ENCODE results near the gene PRR9.
"Not testable (repeated sequence)": the region's sequence is repeated elsewhere in the genome, so short reads cannot be mapped to it uniquely, and the experiment has no call there.

The PRR9 gene

DNA sequence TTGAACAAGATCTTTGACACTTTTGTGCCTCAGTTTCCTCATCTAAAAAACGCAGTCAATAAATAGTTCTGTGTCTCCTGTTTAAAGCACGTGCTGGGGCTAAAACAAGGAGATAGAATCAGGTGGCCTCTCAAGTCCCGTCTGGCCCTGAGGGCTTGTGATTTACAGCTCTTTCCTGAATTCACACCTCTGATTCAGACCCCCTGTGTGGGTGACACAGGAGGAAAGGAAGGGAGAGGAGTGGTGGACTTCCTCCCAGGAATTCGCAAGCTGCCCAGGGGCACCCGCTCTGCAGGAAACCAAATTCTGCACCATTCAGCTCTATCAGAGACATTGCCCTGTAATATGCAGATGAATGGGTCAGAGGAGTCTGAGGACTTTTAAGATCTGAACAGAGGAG is 5.2 kb upstream of the PRR9 start:
- in situ Hi-C loops (cut with HindIII; ENCODE audit: low pct_unique_long_range_greater_than_20kb, low sequenced_read_pairs): no loop called here
- DNase-seq (ENCODE audit: low read depth in 1 of 2, low spot score in 1 of 2): no peak

DNA sequence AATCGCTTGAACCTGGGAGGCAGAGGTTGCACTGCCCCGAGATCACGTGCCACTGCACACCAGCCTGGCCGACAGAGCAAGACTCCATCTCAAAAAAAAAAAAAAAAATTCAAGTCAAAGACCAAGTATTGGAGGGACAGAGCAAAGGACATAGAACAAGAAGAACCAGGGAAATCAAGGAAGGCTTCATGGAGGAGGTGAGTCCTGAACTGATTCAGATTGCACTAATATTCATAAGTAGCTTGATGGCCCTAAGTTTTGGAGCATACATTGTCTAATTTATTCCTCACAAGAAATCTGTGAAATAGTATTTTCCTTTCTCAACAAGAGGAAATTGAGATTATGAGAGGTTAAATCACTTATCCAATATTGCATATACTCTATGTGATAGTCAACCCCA is 3.9 kb upstream of the PRR9 start:
- no peak for TF ChIP-seq JUND (IDR thresholded peaks at IDR 0.05; ENCODE audit: low read depth)
- DNase-seq (ENCODE audit: low read depth in 1 of 2, low spot score in 1 of 2): no peak
- in situ Hi-C loops (cut with HindIII; ENCODE audit: low pct_unique_long_range_greater_than_20kb, low sequenced_read_pairs): no loop called here

More for the DNA sequence above, 5.2 kb upstream of the PRR9 start:
- TF ChIP-seq JUND (IDR thresholded peaks at IDR 0.05; ENCODE audit: low read depth): no peak

DNA sequence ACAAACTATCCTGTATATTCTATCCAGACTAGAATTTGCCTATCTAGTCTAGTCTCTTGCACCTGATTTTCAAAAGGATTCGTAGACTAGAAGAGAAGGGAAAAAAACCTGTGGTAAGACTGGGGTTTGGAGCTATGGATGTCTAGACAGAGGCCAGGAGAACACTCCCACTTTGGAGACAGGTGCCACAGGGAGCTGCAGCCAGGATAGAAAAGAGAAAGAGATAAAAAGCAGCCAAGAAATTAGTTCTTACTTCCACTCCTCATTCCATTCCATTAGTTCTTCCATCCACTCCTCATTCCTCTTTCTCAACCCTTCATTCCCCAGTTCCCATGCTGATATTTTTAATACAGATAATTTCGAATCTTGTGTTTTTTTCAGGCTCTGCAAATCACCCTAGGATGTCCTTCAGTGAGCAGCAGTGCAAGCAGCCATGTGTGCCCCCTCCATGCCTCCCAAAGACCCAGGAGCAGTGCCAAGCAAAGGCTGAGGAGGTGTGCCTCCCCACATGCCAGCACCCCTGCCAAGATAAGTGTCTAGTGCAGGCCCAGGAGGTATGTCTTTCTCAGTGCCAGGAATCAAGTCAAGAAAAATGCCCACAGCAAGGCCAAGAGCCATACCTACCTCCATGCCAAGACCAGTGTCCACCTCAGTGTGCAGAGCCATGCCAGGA is 496 bp downstream of the PRR9 start:
- in situ Hi-C loops (cut with HindIII; ENCODE audit: low pct_unique_long_range_greater_than_20kb, low sequenced_read_pairs): no loop called here
- DNase-seq (ENCODE audit: low read depth in 1 of 2, low spot score in 1 of 2): no peak
- no peak for TF ChIP-seq JUND (IDR thresholded peaks at IDR 0.05; ENCODE audit: low read depth)

DNA sequence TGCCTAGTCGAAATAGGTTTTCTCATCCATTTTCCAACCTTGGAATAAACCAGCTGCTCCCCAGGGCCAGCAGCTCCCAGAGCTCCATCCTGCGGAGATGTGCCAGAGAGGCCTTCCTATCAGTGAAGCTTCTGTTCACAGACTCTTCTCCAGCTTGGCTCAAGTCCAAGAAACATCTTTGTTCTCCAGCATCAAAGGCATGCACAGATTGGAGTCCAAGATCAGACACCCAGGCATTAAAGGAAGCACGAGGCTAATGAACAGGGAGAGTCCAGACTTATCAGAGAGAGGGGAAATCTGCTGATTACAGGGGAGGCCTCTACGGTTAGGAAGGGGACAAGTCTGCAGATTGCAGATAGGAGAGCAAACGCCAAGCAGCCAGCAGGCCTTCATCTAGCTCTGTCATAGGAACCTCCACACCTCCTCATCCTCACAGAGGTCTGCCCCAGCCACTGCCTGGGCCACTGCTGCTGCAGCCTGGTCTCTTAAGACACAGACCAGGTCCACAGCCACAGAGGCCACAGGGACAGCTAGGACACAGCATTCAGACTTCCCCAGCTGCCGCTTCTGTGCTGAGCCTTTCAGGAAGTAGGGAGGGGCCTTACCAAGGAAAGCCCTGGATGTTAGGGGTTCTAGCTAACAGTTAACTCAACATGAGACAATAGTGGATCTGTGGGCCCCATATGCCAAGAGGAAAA is 3.4 kb downstream of the PRR9 start:
- no peak for DNase-seq (ENCODE audit: low read depth in 1 of 2, low spot score in 1 of 2)
- no peak for TF ChIP-seq JUND (IDR thresholded peaks at IDR 0.05; ENCODE audit: low read depth)
- in situ Hi-C loops (cut with HindIII; ENCODE audit: low pct_unique_long_range_greater_than_20kb, low sequenced_read_pairs): no loop called here

DNA sequence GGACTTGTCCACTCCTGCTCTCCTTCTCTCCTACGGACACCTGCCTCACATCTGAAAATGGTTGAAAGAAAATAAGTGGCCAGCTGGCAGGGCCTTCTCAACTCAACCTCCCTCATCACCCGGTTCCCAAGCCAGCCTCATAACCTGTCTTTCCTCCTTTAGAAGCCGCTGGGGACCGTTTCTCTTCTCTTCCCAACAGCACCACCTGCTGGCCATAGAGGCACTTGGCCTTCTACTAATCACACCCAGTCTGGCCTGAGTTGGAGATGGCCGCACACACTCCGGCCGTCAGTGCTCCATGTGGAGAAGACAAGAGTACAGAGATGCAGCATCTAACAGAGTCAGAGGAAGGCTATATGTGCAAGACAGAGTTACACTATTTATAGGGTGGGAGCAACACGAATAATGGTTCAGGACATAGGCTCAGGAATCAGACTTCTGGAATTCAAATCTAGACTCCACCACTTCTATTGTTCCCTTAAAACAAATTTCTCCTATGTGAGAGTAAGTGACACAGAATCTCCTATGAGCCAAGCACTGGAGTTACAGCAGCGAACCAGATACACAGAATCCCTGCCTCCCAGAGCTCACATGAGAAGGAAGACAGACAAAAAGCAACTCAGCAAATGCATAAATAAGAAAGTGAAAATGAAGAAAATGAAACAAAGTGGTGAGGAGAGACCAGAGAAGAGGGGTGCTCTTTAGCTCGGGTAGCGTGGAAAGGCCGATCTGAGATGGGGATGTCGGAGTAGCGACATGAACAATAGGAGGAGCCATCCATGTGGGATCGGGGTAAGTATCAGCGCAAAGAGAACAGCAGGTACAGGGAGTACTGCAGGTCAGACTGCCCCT is 5.9 kb downstream of the PRR9 start:
- peak; percentile 39 to 88 for DNase-seq (ENCODE audit: low read depth in 1 of 2, low spot score in 1 of 2)
- in situ Hi-C loops (cut with HindIII; ENCODE audit: low pct_unique_long_range_greater_than_20kb, low sequenced_read_pairs): not testable (repeated sequence)

DNA sequence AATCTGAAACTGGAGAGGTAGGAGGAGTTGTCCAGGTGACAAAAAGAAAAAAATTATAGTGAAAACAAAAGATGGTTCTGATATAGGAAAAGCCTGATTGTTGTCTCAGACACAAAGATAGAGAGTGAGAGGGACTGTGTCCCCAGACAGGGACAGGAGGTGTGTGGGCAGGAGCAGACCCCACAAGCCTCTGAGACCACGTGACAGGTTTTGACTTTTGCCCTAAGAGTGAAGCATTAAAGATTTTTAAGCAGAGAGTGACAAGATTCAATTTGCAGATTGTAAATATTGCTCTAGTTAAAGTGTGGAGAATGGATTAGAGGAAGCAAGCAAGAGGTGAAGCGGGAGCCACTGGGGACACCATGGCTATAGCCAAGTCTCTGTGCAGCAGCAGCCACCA is 10.4 kb downstream of the PRR9 start:
- DNase-seq (ENCODE audit: low read depth in 1 of 2, low spot score in 1 of 2): no peak
- in situ Hi-C loops (cut with HindIII; ENCODE audit: low pct_unique_long_range_greater_than_20kb, low sequenced_read_pairs): no loop called here
- TF ChIP-seq JUND (IDR thresholded peaks at IDR 0.05; ENCODE audit: low read depth): no peak

DNA sequence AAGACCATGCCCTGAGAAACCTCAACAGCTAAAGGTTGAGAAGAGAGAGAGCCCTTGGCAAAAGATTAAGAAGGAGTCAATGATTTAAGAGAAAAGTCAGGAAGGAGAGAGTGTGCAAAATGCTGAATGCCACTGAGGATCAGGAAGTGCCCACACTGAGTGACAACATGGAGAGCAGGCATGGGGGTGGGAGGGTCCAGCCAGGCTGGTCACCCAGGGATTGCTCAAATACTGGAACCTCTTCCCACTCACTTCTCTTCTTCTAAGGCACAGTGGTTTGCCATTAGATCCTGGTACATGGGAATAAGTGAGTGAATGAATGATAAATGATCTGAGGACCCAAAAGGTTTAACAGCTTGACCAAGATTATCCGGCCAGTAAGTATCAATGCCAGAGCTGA is 11.1 kb downstream of the PRR9 start:
- in situ Hi-C loops (cut with HindIII; ENCODE audit: low pct_unique_long_range_greater_than_20kb, low sequenced_read_pairs): no loop called here
- no peak for TF ChIP-seq JUND (IDR thresholded peaks at IDR 0.05; ENCODE audit: low read depth)
- DNase-seq (ENCODE audit: low read depth in 1 of 2, low spot score in 1 of 2): no peak

DNA sequence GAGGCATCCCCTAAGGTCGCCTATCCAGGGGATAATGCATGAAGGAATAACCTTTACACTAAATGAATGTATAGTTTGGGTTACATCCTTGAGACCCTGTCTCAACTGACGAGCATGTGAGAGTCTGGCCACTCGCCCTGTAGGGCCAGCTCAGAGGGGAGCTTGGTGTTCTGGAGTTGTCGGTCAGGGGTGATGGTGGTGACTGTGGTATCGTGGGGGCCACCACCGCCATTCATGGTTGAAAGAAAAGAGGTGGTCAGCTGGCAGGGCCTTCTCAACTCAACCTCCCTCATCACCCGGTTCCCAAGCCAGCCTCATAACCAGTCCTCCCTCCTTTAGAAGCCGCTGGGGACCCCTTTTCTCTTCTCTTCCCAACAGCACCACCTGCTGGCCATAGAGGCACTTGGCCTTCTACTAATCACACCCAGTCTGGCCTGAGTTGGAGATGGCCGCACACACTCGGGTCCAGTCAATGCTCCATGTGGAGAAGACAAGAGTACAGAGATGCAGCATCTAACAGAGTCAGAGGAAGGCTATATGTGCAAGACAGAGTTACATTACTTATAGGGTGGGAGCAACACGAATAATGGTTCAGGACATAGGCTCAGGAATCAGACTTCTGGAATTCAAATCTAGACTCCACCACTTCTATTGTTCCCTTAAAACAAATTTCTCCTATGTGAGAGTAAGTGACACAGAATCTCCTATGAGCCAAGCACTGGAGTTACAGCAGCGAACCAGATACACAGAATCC is 11.9 kb downstream of the PRR9 start:
- in situ Hi-C loops (cut with HindIII; ENCODE audit: low pct_unique_long_range_greater_than_20kb, low sequenced_read_pairs); DNase-seq (ENCODE audit: low read depth in 1 of 2, low spot score in 1 of 2): not testable (repeated sequence)

DNA sequence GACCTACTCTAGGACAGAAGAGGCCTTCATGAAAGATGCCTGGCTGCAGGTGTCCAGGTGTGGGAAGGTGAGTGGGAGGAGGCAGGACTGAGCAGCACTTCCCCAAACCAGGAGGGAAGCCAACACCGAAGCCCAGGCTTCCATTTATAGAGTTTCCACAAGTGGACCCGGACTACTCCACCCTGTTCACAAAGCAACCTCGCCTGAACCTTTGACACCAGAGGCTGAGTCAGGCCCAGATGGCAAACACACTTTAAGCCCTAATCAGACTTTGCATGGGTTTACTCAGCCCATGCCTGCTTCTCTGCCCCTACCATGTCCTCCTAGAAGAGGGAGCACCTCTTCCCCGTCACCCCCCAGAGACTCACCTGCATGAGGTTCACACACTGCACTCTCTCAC is 14.0 kb downstream of the PRR9 start:
- no peak for DNase-seq (ENCODE audit: low read depth in 1 of 2, low spot score in 1 of 2)
- TF ChIP-seq JUND (IDR thresholded peaks at IDR 0.05; ENCODE audit: low read depth): no peak
- in situ Hi-C loops (cut with HindIII; ENCODE audit: low pct_unique_long_range_greater_than_20kb, low sequenced_read_pairs): no loop called here

DNA sequence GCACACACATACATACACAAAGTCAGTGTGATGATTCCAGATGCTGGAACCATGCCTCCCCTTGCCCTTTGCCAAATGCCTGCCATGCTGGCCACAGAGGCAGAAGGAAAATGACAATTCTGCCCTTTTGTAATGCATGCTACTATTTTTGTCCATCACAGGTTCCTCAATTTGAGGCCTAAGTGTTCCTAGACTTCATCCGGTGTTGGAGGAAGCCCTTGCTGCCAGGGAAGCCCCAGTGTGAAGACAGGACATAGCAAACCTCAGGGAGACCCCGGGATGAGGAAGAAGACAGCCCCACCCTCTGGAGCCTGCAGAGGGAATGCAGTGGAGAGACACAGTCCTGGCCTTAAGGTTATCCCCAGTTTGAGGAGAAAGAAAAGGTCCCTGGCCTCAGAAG is 14.4 kb downstream of the PRR9 start:
- DNase-seq (ENCODE audit: low read depth in 1 of 2, low spot score in 1 of 2): no peak
- no peak for TF ChIP-seq JUND (IDR thresholded peaks at IDR 0.05; ENCODE audit: low read depth)
- in situ Hi-C loops (cut with HindIII; ENCODE audit: low pct_unique_long_range_greater_than_20kb, low sequenced_read_pairs): no loop called here

DNA sequence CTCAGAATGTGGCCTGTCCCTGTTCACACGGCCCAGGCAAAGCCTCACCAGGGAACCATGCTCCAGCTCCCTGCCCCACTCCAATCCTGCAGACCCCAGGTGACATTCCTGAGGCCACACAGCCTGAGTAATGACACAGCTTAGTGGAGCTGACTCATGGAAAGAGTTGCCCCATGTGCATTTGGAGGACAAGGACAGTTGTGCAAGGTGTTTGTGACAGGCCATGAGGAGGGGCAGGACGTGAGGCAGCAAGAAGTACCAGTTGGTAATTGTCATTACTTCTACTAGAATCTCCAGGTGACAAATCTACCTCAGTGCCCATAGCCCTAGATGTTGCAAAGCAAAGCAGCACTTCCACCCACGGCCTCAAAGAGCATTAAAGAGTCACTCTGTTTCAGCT is 15.2 kb downstream of the PRR9 start:
- DNase-seq (ENCODE audit: low read depth in 1 of 2, low spot score in 1 of 2): no peak
- no peak for TF ChIP-seq JUND (IDR thresholded peaks at IDR 0.05; ENCODE audit: low read depth)
- in situ Hi-C loops (cut with HindIII; ENCODE audit: low pct_unique_long_range_greater_than_20kb, low sequenced_read_pairs): no loop called here

DNA sequence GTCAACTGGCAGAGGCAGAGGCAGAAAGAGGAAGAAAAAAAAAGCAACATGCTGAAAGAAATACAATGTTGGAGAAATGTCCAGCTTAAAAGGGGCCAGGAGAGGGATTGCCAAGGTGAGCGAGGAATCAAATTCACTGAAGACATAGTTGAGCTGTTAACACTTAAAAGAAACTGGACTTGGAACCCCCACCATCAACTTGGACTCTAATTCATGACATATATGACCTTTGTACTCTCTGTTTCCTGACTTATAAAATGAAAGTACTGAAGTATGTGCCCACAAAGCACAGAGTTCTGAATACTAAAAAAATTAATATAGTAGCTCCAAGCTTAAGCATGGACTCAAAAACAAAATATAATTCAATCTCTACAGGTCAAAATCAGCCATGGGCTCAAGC is 16.1 kb downstream of the PRR9 start:
- DNase-seq (ENCODE audit: low read depth in 1 of 2, low spot score in 1 of 2): no peak
- TF ChIP-seq JUND (IDR thresholded peaks at IDR 0.05; ENCODE audit: low read depth): no peak
- in situ Hi-C loops (cut with HindIII; ENCODE audit: low pct_unique_long_range_greater_than_20kb, low sequenced_read_pairs): no loop called here
